Measurements from ENCODE around the gene TDRKH.

Gene TDRKH

GRCh38 chr1:151832318-151832980, 42.1 kb upstream of the TDRKH start:
- no peak for FAIRE-seq
- DNase-seq (ENCODE audit: insufficient read length) = no peak
- no peak for TF ChIP-seq POLR2A (IDR thresholded peaks at IDR 0.05; ENCODE audit: low read depth, low read length)
- no peak for TF ChIP-seq TAF1 (IDR thresholded peaks at IDR 0.05; ENCODE audit: borderline replicate concordance, low read depth, low read length)
- TF ChIP-seq POLR2AphosphoS5 (IDR thresholded peaks at IDR 0.05; ENCODE audit: low read depth, low read length) = no peak

GRCh38 chr1:151831605-151832004, 41.3 kb upstream of the TDRKH start, which contains the start of gene RORC:
Gene RORC (minus strand): TSS chr1:151831802. CDS start chr1:151831764, 38 bp downstream.
- DNase-seq (ENCODE audit: insufficient read length) (no peak), FAIRE-seq (no peak)
- TF ChIP-seq POLR2AphosphoS5 (IDR thresholded peaks at IDR 0.05; ENCODE audit: low read depth, low read length) (no peak), TAF1 (IDR thresholded peaks at IDR 0.05; ENCODE audit: borderline replicate concordance, low read depth, low read length) (no peak), POLR2A (IDR thresholded peaks at IDR 0.05; ENCODE audit: low read depth, low read length) (no peak)

- DNase-seq (ENCODE audit: insufficient read length) = no peak
- TF ChIP-seq POLR2A (IDR thresholded peaks at IDR 0.05; ENCODE audit: low read depth, low read length) = no peak
- TF ChIP-seq POLR2AphosphoS5 (IDR thresholded peaks at IDR 0.05; ENCODE audit: low read depth, low read length) = no peak
- TF ChIP-seq TAF1 (IDR thresholded peaks at IDR 0.05; ENCODE audit: borderline replicate concordance, low read depth, low read length) = no peak
- FAIRE-seq = no peak
Measured at GRCh38 chr1:151831256-151831591, 40.9 kb upstream of the TDRKH start.

- TF ChIP-seq POLR2AphosphoS5 (IDR thresholded peaks at IDR 0.05; ENCODE audit: low read depth, low read length) = no peak
- no peak for TF ChIP-seq TAF1 (IDR thresholded peaks at IDR 0.05; ENCODE audit: borderline replicate concordance, low read depth, low read length)
- no peak for TF ChIP-seq POLR2A (IDR thresholded peaks at IDR 0.05; ENCODE audit: low read depth, low read length)
- no peak for DNase-seq (ENCODE audit: insufficient read length)
- no peak for FAIRE-seq
Measured at GRCh38 chr1:151830055-151830454, 39.8 kb upstream of the TDRKH start.

GRCh38 chr1:151829352-151830046, 39.2 kb upstream of the TDRKH start:
- no peak for DNase-seq (ENCODE audit: insufficient read length)
- TF ChIP-seq POLR2A (IDR thresholded peaks at IDR 0.05; ENCODE audit: low read depth, low read length) = no peak
- no peak for TF ChIP-seq TAF1 (IDR thresholded peaks at IDR 0.05; ENCODE audit: borderline replicate concordance, low read depth, low read length)
- TF ChIP-seq POLR2AphosphoS5 (IDR thresholded peaks at IDR 0.05; ENCODE audit: low read depth, low read length) = no peak
- no peak for FAIRE-seq

- no peak for FAIRE-seq
- TF ChIP-seq TAF1 (IDR thresholded peaks at IDR 0.05; ENCODE audit: borderline replicate concordance, low read depth, low read length) (no peak), POLR2A (IDR thresholded peaks at IDR 0.05; ENCODE audit: low read depth, low read length) (no peak), POLR2AphosphoS5 (IDR thresholded peaks at IDR 0.05; ENCODE audit: low read depth, low read length) (no peak)
- DNase-seq (ENCODE audit: insufficient read length) = no peak
Measured at GRCh38 chr1:151828921-151829320, 38.6 kb upstream of the TDRKH start.

GRCh38 chr1:151827853-151828252, 37.6 kb upstream of the TDRKH start:
- DNase-seq (ENCODE audit: insufficient read length) (no peak), FAIRE-seq (no peak)
- TF ChIP-seq POLR2A (IDR thresholded peaks at IDR 0.05; ENCODE audit: low read depth, low read length) = no peak
- no peak for TF ChIP-seq POLR2AphosphoS5 (IDR thresholded peaks at IDR 0.05; ENCODE audit: low read depth, low read length)
- no peak for TF ChIP-seq TAF1 (IDR thresholded peaks at IDR 0.05; ENCODE audit: borderline replicate concordance, low read depth, low read length)

GRCh38 chr1:151825751-151826660, 35.7 kb upstream of the TDRKH start:
- TF ChIP-seq POLR2AphosphoS5 (IDR thresholded peaks at IDR 0.05; ENCODE audit: low read depth, low read length) = no peak
- no peak for TF ChIP-seq TAF1 (IDR thresholded peaks at IDR 0.05; ENCODE audit: borderline replicate concordance, low read depth, low read length)
- no peak for TF ChIP-seq POLR2A (IDR thresholded peaks at IDR 0.05; ENCODE audit: low read depth, low read length)
- no peak for FAIRE-seq
- DNase-seq (ENCODE audit: insufficient read length) = no peak

- DNase-seq (ENCODE audit: insufficient read length) (no peak), FAIRE-seq (no peak)
- no peak for TF ChIP-seq POLR2AphosphoS5 (IDR thresholded peaks at IDR 0.05; ENCODE audit: low read depth, low read length)
- TF ChIP-seq POLR2A (IDR thresholded peaks at IDR 0.05; ENCODE audit: low read depth, low read length) = no peak
- TF ChIP-seq TAF1 (IDR thresholded peaks at IDR 0.05; ENCODE audit: borderline replicate concordance, low read depth, low read length) = no peak
Measured at GRCh38 chr1:151825204-151825603, 34.9 kb upstream of the TDRKH start.

- TF ChIP-seq POLR2AphosphoS5 (IDR thresholded peaks at IDR 0.05; ENCODE audit: low read depth, low read length) (no peak), POLR2A (IDR thresholded peaks at IDR 0.05; ENCODE audit: low read depth, low read length) (no peak), TAF1 (IDR thresholded peaks at IDR 0.05; ENCODE audit: borderline replicate concordance, low read depth, low read length) (no peak)
- DNase-seq (ENCODE audit: insufficient read length) (no peak), FAIRE-seq (no peak)
Measured at GRCh38 chr1:151823175-151823574, 32.9 kb upstream of the TDRKH start.

GRCh38 chr1:151822404-151822803, 32.1 kb upstream of the TDRKH start:
- TF ChIP-seq TAF1 (IDR thresholded peaks at IDR 0.05; ENCODE audit: borderline replicate concordance, low read depth, low read length) (no peak), POLR2AphosphoS5 (IDR thresholded peaks at IDR 0.05; ENCODE audit: low read depth, low read length) (no peak), POLR2A (IDR thresholded peaks at IDR 0.05; ENCODE audit: low read depth, low read length) (no peak)
- no peak for FAIRE-seq
- no peak for DNase-seq (ENCODE audit: insufficient read length)

All from GM12892 (cell line).